Measurements from ENCODE around the gene HUNK.

The HUNK gene

GRCh38 chr21:31991356-31992331, 118.8 kb downstream of the HUNK start:
- TF ChIP-seq GATA3 (IDR thresholded peaks at IDR 0.05; ENCODE audit: low read depth, low read length) (no peak), GATA2 (IDR thresholded peaks at IDR 0.05; ENCODE audit: low read depth, low read length) (no peak)

- no peak for TF ChIP-seq GATA2 (IDR thresholded peaks at IDR 0.05; ENCODE audit: low read depth, low read length)
- TF ChIP-seq GATA3 (IDR thresholded peaks at IDR 0.05; ENCODE audit: low read depth, low read length) = no peak
These were observed 119.6 kb downstream of the HUNK start for GRCh38 chr21:31992391-31992790.

GRCh38 chr21:31993826-31994825, 121.3 kb downstream of the HUNK start:
- no peak for TF ChIP-seq GATA2 (IDR thresholded peaks at IDR 0.05; ENCODE audit: low read depth, low read length)
- no peak for TF ChIP-seq GATA3 (IDR thresholded peaks at IDR 0.05; ENCODE audit: low read depth, low read length)

GRCh38 chr21:31997191-31997590, 124.4 kb downstream of the HUNK start:
- TF ChIP-seq GATA3 (IDR thresholded peaks at IDR 0.05; ENCODE audit: low read depth, low read length) (no peak), GATA2 (IDR thresholded peaks at IDR 0.05; ENCODE audit: low read depth, low read length) (no peak)

- TF ChIP-seq GATA2 (IDR thresholded peaks at IDR 0.05; ENCODE audit: low read depth, low read length) (no peak), GATA3 (IDR thresholded peaks at IDR 0.05; ENCODE audit: low read depth, low read length) (no peak)
These were observed 127.1 kb downstream of the HUNK start for GRCh38 chr21:31999810-32000468.

GRCh38 chr21:32001390-32001789, 128.6 kb downstream of the HUNK start:
- TF ChIP-seq GATA2 (IDR thresholded peaks at IDR 0.05; ENCODE audit: low read depth, low read length) (no peak), GATA3 (IDR thresholded peaks at IDR 0.05; ENCODE audit: low read depth, low read length) (no peak)

- TF ChIP-seq GATA3 (IDR thresholded peaks at IDR 0.05; ENCODE audit: low read depth, low read length) = no peak
These were observed 130.6 kb downstream of the HUNK start for GRCh38 chr21:32003411-32003810.

- TF ChIP-seq GATA2 (IDR thresholded peaks at IDR 0.05; ENCODE audit: low read depth, low read length) = no peak
- no peak for TF ChIP-seq GATA3 (IDR thresholded peaks at IDR 0.05; ENCODE audit: low read depth, low read length)
These were observed 131.5 kb downstream of the HUNK start for GRCh38 chr21:32004291-32004690.

- TF ChIP-seq GATA2 (IDR thresholded peaks at IDR 0.05; ENCODE audit: low read depth, low read length) = no peak
- TF ChIP-seq GATA3 (IDR thresholded peaks at IDR 0.05; ENCODE audit: low read depth, low read length) = no peak
These were observed 134.6 kb downstream of the HUNK start for GRCh38 chr21:32007456-32007855.

GRCh38 chr21:32008714-32009113, 135.9 kb downstream of the HUNK start:
- TF ChIP-seq GATA3 (IDR thresholded peaks at IDR 0.05; ENCODE audit: low read depth, low read length) = no peak
- TF ChIP-seq GATA2 (IDR thresholded peaks at IDR 0.05; ENCODE audit: low read depth, low read length) = no peak

- TF ChIP-seq GATA3 (IDR thresholded peaks at IDR 0.05; ENCODE audit: low read depth, low read length) (no peak), GATA2 (IDR thresholded peaks at IDR 0.05; ENCODE audit: low read depth, low read length) (no peak)
These were observed 136.4 kb downstream of the HUNK start for GRCh38 chr21:32009263-32009662.

- no peak for TF ChIP-seq GATA2 (IDR thresholded peaks at IDR 0.05; ENCODE audit: low read depth, low read length)
- TF ChIP-seq GATA3 (IDR thresholded peaks at IDR 0.05; ENCODE audit: low read depth, low read length) = no peak
These were observed 142.8 kb downstream of the HUNK start for GRCh38 chr21:32015461-32016139.

GRCh38 chr21:32018381-32018780, 145.6 kb downstream of the HUNK start:
- TF ChIP-seq GATA3 (IDR thresholded peaks at IDR 0.05; ENCODE audit: low read depth, low read length) = no peak
- TF ChIP-seq GATA2 (IDR thresholded peaks at IDR 0.05; ENCODE audit: low read depth, low read length) = no peak

Data from SH-SY5Y (cell line).